MM.1S (cell line): Measurements from ENCODE around the gene ELFN1.

Experiments used
- CTCF ChIP-seq: fragments of 300-600 bp; sonication (generic); IDR thresholded peaks from 2 replicates; pipeline ENCODE4 v1.5.1; 2016; ENCODE audit warnings: antibody characterized with exemption, low read length, mixed read lengths
- EZH2 ChIP-seq: fragments of 300-600 bp; sonication (generic); optimal IDR thresholded peaks from 2 replicates; pipeline ENCODE3; 2017; ENCODE audit warnings: low read depth, mild to moderate bottlenecking, antibody characterized with exemption, low read length, mixed read lengths
- EZH2phosphoT487 ChIP-seq: fragments of 300-600 bp; sonication (generic); IDR thresholded peaks from 2 replicates; pipeline ENCODE4 v1.6.1; 2018; ENCODE audit warnings: antibody characterized with exemption, low read length

GRCh38 chr7:1703441-1703840 lies 33.4 kb downstream of the ELFN1 start:
- TF ChIP-seq CTCF (no peak), EZH2 (no peak), EZH2phosphoT487 (no peak)
